NCI-H1048 (cell line): ENCODE results near the gene ACOX2.
A peak's percentile ranks its signal among the peaks of the same experiment; 100 is the strongest.

Source experiments
- DNase-seq: peaks from one replicate; lab custom pipeline; 2025; lab: John Stamatoyannopoulos, UW

ACOX2 gene

DNA sequence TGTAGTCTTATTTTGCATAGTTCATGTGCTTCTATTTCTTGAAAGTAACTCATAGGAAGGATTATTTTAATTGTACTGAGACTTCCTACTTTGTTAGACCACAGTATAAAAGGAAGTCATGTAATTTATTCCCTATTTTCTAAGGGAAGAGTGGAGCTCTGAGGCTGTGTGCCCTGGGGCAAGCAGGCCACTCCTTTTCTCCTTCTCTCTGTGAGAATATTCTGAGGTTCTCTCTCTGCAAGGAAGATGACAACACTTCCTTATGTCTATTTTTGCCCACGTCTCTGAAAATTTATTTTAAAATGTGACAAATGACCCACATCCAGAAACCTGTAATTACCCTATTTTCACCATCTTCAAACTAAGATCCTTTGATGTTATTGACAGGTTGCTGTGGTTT is 34.1 kb downstream of the ACOX2 start:
- DNase-seq, result no peak

DNA sequence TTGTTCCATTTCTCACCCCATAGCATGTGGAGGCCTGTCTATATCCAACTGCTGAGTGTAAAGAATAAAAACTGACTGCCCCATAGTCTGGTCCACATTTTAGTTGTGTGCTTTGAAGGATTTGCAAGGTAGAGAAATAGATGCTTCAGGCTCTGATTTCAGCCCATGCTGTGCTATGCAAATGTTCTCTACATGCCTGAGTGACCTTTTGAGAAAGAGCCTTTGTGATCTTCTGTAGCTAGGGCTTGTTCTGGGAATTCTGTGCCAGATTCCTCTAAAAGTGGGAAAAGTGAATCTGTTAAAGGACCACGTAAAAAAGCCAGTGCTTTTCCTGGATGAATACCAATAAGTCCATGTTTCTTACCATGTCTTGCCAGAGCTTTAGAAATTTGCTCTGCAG is 39.9 kb downstream of the ACOX2 start:
- DNase-seq, result peak; percentile 63

DNA sequence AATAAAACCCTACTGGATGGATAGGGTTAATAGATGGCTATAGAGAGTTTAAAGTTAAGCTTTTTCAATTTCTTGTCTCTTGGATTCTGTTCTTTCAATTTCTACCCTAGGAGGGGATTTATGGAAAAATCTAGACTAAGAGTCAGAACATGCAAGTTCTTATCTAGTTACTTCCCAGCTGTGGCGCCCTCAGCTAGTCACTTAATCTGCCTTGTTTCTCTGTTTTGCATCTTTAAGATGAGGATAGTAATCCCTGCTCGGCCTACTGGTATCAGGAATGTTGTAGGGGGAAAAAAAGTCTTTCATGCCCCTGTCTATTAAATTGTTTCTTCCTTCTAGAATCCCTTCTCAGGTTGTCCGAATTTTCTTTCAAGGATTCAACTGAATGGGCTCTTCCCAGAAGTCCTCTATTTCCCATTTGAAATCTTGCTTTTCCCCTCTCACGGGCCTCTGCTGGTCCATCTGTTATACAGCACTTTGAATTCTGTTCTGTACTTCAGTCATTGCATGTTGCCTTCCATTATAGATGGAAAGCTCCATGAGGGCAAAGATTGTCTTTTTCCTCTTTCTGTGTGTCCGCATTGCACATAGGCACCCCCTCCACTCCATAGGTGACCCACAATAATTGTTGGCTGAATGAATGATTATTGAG is 40.7 kb downstream of the ACOX2 start:
- no peak for DNase-seq

DNA sequence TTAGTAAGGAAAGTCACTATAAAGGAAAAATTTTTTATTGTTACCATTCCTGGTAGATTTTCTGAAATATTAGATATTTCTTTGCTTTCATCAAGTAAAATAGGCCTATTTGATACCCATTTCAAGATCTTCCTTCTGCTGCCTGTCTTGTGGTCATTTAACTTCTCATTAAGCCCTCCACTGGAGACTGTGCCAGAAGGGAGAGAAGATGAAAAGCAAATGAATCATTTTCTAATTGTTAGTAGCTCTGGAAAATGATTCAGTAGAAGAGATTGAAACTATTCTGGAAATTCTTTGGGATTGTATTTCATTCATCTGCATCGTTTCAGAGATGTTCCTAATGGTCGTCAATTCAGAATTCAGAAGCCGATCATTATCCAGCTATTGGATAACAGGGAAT is 41.9 kb downstream of the ACOX2 start:
- no peak for DNase-seq

DNA sequence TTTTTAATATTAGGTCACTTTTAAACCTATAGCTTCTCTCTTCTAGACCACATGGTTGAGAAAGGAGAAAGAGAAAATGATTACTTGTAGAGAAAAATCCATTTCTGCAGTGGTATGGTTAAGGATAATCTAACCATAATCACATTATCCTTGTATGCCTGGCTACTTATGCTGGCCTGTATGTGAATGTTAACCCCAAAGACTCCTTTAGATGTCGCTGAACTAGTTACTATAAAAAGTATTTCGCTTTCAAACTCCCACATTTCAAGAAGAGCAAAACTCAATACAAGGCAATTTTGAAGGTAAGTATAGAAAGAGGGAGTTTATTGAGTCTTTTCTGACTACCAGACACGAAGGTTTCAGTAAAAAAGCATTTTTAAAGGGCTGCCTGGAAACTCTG is 42.9 kb downstream of the ACOX2 start:
- DNase-seq, result no peak

DNA sequence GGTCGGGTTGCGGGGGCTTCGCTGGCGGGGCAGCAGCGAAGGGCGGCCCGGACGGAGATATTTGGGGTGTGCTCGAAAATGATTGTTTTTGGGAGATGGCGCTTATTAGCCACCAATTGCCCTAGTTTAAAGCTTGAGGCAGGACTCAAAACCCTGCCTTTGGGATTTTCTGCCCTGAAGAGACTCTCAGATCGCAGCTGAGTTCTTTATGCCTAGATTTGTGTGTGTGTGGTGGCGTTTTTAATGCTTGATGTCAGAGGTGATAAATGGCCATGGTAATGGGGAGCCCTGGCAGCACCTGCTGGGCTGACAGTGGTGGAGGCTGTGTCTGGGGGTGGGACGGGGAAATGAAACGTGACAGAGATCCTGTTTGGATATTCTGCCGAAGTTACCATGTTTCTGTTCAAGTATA is 44.5 kb downstream of the ACOX2 start:
- no peak for DNase-seq

DNA sequence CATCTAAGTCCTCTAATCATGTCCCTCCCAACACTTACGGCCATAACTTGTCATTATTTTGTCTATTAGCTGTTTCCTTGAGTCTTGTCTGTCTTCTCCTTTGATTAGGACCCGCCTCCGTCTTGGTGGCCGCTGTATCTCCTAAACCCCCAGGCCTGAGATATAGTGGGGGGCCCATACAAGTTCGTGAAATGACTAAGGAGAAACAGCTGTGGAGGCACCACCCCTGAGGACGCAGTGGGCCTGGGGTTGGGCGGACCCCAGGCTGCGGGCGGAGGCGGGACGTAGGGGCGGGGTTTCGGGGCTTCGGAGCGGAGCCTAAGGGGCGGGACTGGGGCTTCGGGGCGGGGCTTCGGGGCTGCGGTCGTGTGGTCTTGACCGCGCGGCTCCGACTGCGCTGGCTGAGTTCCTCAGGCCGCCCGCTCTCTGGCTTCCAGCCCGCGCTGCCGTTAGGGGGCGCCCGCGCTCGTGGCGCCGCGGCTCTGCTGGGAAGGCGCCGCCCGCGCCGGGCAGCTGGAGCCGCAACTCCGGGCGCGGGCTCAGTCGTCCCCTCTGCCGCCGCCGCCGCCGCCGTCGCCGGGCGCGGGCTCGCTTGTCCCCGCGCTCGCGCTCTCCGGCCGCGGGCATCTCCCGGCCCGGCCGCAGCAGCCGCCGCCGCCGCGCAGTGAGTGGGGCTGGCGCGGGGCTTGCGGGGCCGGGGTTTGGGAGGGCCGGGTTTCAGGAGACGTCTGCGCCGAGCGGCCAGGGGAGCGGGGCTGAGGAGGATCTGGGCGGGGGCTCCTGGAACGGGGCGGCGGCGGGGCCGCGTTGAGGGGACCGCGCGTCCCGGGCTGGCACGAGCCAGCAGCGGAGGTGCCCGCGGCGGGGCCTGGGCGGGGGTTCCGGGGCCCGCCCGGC is 45.2 kb downstream of the ACOX2 start, which contains the start of gene KCTD6:
Gene KCTD6, plus strand, starts transcription at position 591 of the 897 bp plus-strand sequence. CDS start 6,660 bp downstream, outside the sequence.
- DNase-seq, result peak; percentile 82

DNA sequence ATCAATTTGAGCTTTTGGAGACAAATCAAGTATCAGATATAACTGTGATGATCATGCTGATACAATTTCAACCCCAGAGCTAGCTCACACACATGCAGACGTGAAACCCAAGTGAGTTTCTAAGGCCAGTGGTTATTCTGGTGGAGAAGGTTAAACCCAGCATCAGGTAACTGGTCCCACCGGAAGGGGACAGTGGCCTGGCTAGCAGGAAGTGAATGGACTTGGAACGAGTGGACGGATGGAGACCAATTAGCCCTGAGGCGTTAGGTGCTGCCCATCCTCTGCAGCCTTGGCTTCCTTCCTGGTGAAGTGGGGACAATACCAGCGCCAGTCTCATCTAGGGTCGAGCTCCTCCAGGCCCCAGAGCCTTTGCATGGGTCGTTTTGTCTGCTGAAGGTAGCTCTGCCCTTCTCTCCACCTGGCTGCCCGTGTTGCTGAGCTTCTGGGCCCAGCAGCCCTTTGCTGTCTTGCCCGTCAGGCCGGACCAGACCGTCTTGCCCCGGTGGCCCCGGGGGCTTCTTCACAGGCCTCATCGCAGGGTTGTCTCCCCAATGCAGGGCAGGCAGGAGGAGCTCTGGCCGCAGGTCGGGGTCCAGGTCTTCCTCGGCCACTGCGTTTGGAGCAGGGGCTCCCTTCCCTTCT is 46.0 kb downstream of the ACOX2 start:
- DNase-seq, result no peak

DNA sequence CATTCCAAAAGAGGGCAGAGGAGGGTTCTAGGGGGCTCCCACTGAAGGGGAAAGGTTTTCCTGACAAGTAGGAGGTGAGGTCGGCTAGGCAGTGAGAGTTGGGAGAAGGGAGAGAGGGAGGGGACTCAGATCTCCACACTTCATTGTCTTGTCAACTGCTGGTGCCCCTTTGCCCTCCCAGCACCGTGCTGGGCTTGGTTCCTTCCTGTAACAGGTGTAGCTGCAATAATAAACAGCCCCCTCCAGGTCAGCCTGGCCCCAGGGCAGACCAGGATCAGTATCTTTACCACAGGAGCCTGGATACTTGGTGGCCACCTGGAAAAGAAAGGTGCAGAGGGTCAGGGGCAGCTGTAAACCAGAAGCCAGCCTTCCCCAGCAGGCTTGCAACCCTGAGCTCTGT is 48.0 kb downstream of the ACOX2 start:
- no peak for DNase-seq

DNA sequence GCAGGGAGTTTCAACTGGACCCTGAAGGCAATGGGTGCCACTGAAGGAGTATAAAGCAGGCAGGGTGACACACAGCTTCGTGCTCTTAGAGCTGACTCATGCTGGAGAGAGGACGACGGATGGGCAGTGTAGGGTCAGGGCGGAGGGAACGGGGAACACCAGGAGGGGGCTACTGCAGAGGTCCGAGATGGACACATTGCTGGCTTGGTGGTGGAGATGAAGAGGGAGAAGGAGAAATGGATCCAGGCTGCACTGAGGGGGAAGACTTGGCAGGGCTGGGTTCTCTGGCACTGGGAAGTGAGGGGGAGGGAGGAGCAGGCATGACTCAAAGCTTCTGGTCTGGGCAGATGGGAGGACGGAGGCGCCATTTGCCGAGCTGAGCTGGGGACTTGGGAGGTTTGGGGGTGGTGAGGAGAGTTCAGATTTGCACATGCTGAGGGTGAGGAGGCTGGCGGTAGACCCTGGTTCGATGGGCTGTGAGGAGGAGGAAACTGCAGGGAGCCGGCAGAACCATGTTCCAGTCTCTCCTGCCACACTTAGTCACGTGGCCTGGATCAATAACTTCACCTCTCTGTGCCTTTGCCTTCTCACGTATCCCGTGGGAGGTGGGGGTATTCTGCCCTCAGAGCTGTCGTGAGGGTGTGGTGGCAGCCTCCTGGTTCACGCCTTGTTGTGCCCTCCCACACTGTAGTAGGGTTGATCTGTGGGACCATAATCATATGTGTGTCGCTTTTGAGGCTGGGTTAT is 49.7 kb downstream of the ACOX2 start:
- no peak for DNase-seq

DNA sequence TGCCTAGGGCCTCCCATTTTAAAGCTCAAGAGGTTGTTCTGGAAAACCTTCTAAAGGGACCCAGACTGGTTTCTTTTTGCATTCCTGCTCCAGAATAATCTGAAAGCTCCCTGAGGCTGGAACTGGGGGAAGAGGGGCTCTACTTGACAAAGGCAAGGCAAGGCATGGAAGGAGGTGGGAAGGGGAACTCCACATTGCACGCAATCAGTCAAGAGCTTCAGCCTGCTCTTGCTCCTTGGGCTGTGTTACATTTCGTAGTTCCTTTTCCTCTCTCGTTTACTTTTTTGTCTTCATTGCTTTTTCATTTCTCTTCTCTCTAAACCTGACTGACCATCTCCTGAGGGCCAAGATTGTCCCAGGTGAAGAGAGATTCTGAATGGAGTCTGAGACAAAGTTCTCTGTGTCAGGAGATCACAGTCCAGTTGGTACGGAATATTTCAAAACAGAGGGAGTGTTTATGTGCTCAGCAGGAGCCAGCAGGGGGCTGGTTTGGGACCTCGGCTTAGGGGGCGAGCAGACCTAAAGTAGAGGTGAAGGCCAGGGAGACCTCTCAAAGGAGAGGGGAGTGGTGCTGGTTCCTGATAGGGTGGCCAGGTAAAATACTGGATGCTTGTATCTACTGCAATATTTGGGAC is 51.1 kb downstream of the ACOX2 start:
- DNase-seq, result no peak

DNA sequence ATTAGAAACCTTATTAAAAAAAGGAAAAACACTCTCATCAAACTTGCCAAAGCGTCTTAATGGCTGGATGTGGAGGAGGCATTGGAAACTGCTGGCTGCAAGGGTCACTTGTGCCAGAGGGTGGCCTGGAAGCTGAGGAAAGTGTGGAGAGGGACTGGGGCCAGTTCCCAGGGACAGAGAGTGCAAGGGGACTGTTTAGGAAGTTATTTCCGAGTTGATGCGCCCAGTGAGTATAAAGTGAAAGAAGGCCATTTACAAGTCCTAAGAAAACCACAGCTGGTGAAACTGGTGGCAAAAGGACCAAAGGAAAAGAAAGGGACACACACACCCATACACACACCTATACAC is 52.3 kb downstream of the ACOX2 start:
- DNase-seq, result no peak

DNA sequence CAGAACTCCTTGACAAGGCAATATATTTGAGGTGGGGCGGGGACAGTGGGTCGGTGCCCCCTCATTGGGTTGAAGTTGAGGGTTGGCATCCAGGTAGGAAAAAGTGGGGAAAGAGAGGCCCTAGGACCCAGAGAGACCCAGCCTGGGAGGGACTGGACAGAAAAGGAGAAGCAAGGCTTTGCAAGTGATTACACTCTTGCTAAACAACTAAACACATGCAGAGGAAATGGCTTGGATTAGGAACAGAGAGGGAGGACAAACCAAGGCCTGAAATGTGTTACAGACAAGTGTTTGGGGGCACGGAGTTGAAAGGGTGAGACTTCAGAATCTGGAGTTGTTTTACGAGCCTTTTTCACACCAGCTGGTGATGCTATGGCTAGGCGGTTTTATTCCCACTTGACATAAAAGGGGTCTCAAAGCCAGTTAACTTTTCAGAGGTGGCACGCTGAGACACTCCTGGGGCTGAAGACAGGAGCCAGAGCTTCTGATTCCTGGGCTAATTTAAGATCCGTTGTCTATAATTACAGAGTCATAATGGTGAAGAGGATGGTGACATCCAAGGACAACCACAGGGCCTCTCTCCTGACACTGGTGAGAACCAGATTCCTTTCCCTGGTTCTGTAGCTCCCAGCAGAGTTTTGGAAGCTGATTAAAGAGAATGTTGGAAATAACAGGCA is 52.8 kb downstream of the ACOX2 start:
- DNase-seq, result no peak

DNA sequence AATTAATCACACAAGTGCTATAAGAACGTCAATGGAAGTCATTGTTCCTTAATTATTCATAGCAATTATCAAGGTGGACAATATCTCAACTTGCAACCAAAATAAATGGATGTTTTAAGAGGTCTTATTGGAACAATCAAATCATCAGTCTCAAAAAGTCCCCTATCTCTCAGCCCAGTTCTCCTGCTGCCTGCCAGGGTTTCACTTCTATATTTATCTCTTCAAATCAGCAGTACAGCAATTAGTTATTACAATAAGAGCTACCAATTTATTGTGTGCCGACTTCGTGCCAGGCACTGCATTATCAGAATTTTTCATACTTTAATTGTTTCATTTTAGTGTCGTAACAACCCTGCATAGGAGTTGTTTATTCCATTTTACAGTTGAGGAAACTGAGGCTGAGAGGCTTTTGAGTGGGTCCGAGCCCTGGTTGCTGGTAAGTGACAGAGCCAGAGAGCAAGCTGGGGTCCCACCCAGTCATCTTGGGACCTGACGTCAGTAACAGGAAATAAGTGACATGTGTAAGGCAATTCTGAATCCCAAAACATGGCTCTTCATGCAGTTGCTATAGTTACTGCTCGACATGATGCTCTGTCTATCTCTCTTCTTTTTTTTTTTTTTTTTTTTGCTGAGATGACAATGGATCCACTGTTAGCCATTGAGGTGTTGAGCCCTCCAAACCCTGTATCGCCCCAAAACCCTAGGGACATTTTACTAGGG is 53.9 kb downstream of the ACOX2 start:
- no peak for DNase-seq

DNA sequence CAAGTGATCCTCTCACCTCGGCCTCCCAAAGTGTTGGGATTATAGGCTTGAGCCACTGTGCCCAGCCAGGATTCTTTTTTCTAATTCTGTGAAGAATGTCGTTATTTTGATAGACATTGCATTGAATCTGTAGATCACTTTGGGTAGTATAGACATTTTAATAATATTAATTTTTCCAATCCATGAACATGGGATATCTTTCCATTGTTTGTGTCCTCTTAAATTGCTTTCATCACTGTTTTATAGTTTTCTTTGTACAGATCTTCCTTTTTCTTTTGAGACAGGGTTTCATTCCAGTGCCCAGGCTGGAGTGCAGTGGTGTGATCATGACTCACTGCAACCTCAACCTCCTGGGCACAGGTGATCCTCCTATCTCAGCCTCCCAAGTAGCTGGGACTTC is 56.7 kb downstream of the ACOX2 start:
- no peak for DNase-seq

DNA sequence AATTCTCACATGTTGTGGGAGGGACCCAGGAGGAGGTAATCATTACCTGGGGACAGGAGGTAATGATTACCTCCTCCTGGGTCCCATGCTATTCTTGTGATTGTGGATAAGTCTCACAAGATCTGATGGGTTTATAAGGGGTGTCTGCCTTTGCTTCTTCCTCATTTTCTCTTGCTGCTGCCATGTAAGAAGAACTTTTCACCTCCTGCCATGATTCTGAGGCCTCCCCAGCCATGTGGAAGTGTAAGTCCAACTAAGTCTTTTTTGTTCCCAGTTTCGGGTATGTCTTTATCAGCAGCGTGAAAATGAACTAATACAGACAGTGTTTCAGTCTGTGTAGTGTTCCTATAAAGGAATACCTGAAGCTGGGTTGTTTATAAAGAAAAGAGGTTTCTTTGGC is 58.2 kb downstream of the ACOX2 start:
- no peak for DNase-seq

DNA sequence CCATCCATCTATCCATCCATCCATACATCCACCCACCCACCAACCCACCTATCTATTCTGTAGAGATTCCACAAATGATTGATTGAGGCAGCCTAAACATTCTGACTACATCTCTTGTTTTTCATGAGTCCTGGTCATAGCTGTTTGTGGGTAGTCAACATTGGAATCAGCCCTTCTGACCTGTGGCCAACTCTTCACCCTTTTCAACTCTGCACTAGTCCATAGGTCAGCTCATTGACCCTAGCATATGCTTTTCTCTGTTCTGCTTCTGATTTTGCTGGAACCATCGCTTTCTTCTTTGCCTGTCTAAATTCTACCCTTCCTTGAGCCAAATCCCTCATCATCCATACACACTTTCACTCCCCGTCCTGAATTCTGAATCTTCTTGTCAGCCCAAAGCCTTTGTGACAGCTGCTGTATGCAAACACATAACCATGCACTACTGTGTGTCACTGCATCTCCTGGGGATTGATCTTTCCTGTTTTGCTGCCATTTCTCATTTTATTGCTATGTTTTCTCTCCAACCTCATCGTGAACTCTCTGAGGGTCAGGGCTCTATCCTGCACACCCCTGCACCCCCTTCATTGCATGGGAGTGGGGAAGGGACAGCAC is 61.9 kb downstream of the ACOX2 start:
- no peak for DNase-seq

DNA sequence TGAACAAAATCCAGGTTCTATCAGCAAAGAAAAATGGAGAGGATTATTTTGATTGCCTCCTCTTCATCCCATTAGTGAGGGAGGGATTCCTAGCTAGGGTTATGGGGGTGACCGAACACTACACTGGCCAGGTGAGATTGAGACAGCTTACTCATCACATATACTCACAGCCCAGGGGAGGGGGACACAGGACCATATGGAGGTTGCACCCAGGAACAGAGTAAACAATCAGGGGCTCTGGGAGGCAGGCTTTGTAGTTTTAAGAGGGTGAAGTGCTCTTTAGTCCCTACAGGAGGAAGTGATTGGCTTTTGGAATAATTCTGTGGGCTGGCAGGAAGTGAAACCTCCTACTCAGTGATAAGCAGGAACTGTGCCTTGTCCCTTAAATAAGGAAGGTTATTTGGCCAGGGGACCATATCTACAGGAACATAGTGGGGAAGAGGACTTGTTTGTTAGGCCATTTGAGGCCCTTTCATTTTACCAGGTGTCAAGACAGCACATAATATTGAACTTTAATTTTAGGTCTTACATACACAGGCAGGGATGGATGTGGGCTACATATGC is 62.6 kb downstream of the ACOX2 start:
- DNase-seq, result no peak

DNA sequence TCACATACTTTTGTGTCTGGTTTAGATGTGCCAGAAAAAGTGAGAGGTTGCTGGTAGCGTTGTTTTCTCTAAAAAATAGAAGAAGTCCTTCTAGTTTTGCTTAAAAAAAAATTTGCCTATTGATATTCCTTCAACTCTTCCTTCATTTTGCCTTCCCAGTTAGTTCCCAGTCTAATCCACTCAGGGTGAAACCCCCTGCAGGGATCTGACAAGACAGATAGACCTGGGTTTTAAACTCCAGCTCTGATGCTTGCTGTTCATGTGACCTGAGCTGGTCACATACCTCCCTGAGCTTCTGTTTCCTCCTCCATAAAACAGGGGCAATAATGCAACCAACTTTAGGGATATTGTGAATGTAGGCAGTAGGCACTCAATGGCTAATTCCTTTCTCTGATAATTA is 63.7 kb downstream of the ACOX2 start:
- no peak for DNase-seq
